ENCODE data around the gene BLOC1S1. TPM values are rescaled to one million over a fixed set of nuclear protein-coding genes. Genes with fewer than 3 reads are reported as not detected.

BLOC1S1 gene
- polyA plus RNA-seq, 1 donor (not counting 4 experiments of a cell fraction or from before 2014, with no cell fraction given), result 62.5 TPM

DNA sequence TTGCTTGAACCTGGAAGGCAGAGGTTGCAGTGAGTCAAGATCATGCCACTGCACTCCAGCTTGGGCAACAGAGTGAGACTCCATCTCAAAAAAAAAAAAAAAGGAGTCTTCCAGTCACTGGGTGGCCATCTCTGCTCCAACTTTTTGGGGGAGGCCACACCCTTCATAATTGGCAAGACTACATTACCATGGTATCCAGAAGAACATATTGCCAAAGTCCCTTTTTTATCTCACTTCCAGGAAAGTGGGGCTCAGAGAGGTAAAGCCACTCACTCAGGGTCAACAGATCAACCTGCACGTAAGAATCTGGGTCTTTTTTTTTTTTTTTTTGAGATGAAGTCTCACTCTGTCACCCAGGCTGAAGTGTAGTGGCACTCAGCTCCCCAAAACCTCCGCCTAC lies 18.0 kb downstream of the BLOC1S1 start:
- no peak for FAIRE-seq
- Histone ChIP-seq H4K20me1 (ENCODE audit: control insufficient read depth, extremely low read depth, insufficient read depth, low read length) (no peaks in the 10 kb centered on the region), H3K9me1 (ENCODE audit: control insufficient read depth, extremely low read depth, insufficient read depth, low read length) (no peaks in the 10 kb centered on the region), H3K36me3 (ENCODE audit: control insufficient read depth in 2 of 2, extremely low read depth in 1 of 2, insufficient read depth in 2 of 2, low read length in 2 of 2) (no peaks in the 10 kb centered on the region), H3K9ac (ENCODE audit: control insufficient read depth, extremely low read depth, insufficient read depth, low read length) (no peak overlapping the region), H2AFZ (ENCODE audit: control insufficient read depth, low read length) (no peak overlapping the region), H3K4me1 (ENCODE audit: control insufficient read depth, extremely low read depth, insufficient read depth, low read length) (peaks cover 22% of the 10 kb centered on the region), H3K79me2 (ENCODE audit: control insufficient read depth, insufficient read depth, low read length) (peaks cover 3% of the 10 kb centered on the region), H3K4me2 (ENCODE audit: control insufficient read depth, extremely low read depth, insufficient read depth, low read depth, low read length) (no peak overlapping the region), H3K27me3 (ENCODE audit: control insufficient read depth, extremely low read depth, insufficient read depth, low read length) (no peaks in the 10 kb centered on the region), H3K27ac (ENCODE audit: control insufficient read depth, insufficient read depth, low read length) (no peak overlapping the region), H3K4me3 (ENCODE audit: control insufficient read depth in 2 of 3, extremely low read depth in 1 of 3, insufficient read depth in 2 of 3, low read depth in 1 of 3, low read length in 3 of 3) (no peak overlapping the region), H3K9me3 (ENCODE audit: control insufficient read depth, low read depth, low read length) (no peaks in the 10 kb centered on the region)
- dilution Hi-C loops (cut with MboI; ENCODE audit: extremely low pct_ligation_motif_present, low sequenced_read_pairs), result no loop called here
- TF ChIP-seq EZH2 (IDR thresholded peaks at IDR 0.05; ENCODE audit: low read length), result no peak
- no peak for DNase-seq (ENCODE audit: low read depth, low spot score)

DNA sequence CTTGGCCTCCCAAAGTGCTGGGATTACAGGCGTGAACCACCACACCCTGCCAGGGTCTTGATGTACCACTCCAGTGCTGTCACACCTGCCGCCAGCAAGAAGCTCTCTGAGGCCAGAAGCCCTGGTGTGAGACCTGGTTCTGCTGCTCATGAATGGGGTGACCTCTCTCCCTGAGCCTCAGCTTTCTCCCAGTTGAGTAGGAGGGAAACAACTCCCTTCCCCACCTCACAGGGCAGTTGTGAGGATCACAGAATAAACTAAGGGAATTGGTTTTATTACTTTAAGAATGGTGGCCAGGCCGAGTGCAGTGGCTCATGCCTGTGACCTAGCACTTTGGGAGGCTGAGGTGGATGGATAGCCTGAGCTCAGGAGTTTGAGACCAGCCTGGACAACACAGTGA lies 18.7 kb downstream of the BLOC1S1 start:
- H3K79me2 ChIP-seq (ENCODE audit: control insufficient read depth, insufficient read depth, low read length), result peaks cover 3% of the 10 kb centered on the region
- H3K9ac ChIP-seq (ENCODE audit: control insufficient read depth, extremely low read depth, insufficient read depth, low read length), result no peak overlapping the region
- no peak for TF ChIP-seq EZH2 (IDR thresholded peaks at IDR 0.05; ENCODE audit: low read length)
- TF ChIP-seq, protein P1, sequence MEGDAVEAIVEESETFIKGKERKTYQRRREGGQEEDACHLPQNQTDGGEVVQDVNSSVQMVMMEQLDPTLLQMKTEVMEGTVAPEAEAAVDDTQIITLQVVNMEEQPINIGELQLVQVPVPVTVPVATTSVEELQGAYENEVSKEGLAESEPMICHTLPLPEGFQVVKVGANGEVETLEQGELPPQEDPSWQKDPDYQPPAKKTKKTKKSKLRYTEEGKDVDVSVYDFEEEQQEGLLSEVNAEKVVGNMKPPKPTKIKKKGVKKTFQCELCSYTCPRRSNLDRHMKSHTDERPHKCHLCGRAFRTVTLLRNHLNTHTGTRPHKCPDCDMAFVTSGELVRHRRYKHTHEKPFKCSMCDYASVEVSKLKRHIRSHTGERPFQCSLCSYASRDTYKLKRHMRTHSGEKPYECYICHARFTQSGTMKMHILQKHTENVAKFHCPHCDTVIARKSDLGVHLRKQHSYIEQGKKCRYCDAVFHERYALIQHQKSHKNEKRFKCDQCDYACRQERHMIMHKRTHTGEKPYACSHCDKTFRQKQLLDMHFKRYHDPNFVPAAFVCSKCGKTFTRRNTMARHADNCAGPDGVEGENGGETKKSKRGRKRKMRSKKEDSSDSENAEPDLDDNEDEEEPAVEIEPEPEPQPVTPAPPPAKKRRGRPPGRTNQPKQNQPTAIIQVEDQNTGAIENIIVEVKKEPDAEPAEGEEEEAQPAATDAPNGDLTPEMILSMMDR (optimal IDR thresholded peaks at IDR 0.05 in 1 of 3, IDR thresholded peaks at IDR 0.05 in 1 of 3, conservative IDR thresholded peaks at IDR 0.05 in 1 of 3; ENCODE audit: extremely low read depth in 1 of 3, insufficient read depth in 2 of 3, low read length in 3 of 3), result no peak
- H3K4me1 ChIP-seq (ENCODE audit: control insufficient read depth, extremely low read depth, insufficient read depth, low read length), result peaks cover 18% of the 10 kb centered on the region
- H3K27ac ChIP-seq (ENCODE audit: control insufficient read depth, insufficient read depth, low read length), result no peak overlapping the region
- H3K36me3 ChIP-seq (ENCODE audit: control insufficient read depth in 2 of 2, extremely low read depth in 1 of 2, insufficient read depth in 2 of 2, low read length in 2 of 2), result no peaks in the 10 kb centered on the region
- dilution Hi-C loops (cut with MboI; ENCODE audit: extremely low pct_ligation_motif_present, low sequenced_read_pairs), result no loop called here
- no peaks in the 10 kb centered on the region for H3K27me3 ChIP-seq (ENCODE audit: control insufficient read depth, extremely low read depth, insufficient read depth, low read length)
- H2AFZ ChIP-seq (ENCODE audit: control insufficient read depth, low read length), result no peak overlapping the region
- no peaks in the 10 kb centered on the region for H3K9me1 ChIP-seq (ENCODE audit: control insufficient read depth, extremely low read depth, insufficient read depth, low read length)
- DNase-seq (ENCODE audit: low read depth, low spot score) (no peak), FAIRE-seq (no peak)
- H4K20me1 ChIP-seq (ENCODE audit: control insufficient read depth, extremely low read depth, insufficient read depth, low read length), result no peaks in the 10 kb centered on the region
- no peak overlapping the region for H3K4me2 ChIP-seq (ENCODE audit: control insufficient read depth, extremely low read depth, insufficient read depth, low read depth, low read length)
- no peaks in the 10 kb centered on the region for H3K9me3 ChIP-seq (ENCODE audit: control insufficient read depth, low read depth, low read length)
- H3K4me3 ChIP-seq (ENCODE audit: control insufficient read depth in 2 of 3, extremely low read depth in 1 of 3, insufficient read depth in 2 of 3, low read depth in 1 of 3, low read length in 3 of 3), result no peak overlapping the region

DNA sequence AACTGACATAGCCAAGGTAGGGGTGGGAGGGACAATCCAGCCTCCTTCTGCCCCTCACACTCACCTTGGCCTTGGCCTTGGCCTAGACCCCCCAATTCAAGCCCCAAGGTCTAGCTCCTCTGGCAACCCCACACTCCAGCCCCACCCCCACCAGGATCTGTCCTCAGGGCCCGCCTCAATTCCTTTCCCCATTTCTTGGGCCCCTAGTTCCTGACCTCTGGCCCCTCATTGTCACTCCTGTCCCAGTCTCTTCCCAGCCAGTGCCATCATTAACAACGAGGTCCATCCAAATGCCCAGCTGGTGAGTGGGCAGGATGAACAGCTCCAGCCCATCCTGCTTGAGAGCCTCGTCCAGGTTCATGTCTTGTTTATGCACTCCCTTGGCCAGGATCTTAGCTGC lies 20.2 kb downstream of the BLOC1S1 start:
- peaks cover 6% of the 10 kb centered on the region for H3K4me1 ChIP-seq (ENCODE audit: control insufficient read depth, extremely low read depth, insufficient read depth, low read length)
- H3K79me2 ChIP-seq (ENCODE audit: control insufficient read depth, insufficient read depth, low read length), result no peaks in the 10 kb centered on the region
- H4K20me1 ChIP-seq (ENCODE audit: control insufficient read depth, extremely low read depth, insufficient read depth, low read length), result no peaks in the 10 kb centered on the region
- H3K9me1 ChIP-seq (ENCODE audit: control insufficient read depth, extremely low read depth, insufficient read depth, low read length), result no peaks in the 10 kb centered on the region
- H2AFZ ChIP-seq (ENCODE audit: control insufficient read depth, low read length), result no peak overlapping the region
- H3K4me3 ChIP-seq (ENCODE audit: control insufficient read depth in 2 of 3, extremely low read depth in 1 of 3, insufficient read depth in 2 of 3, low read depth in 1 of 3, low read length in 3 of 3), result no peak overlapping the region
- DNase-seq (ENCODE audit: low read depth, low spot score) (no peak), FAIRE-seq (no peak)
- H3K9ac ChIP-seq (ENCODE audit: control insufficient read depth, extremely low read depth, insufficient read depth, low read length), result no peak overlapping the region
- no peaks in the 10 kb centered on the region for H3K36me3 ChIP-seq (ENCODE audit: control insufficient read depth in 2 of 2, extremely low read depth in 1 of 2, insufficient read depth in 2 of 2, low read length in 2 of 2)
- H3K9me3 ChIP-seq (ENCODE audit: control insufficient read depth, low read depth, low read length), result no peaks in the 10 kb centered on the region
- dilution Hi-C loops (cut with MboI; ENCODE audit: extremely low pct_ligation_motif_present, low sequenced_read_pairs), result no loop called here
- no peak overlapping the region for H3K4me2 ChIP-seq (ENCODE audit: control insufficient read depth, extremely low read depth, insufficient read depth, low read depth, low read length)
- H3K27me3 ChIP-seq (ENCODE audit: control insufficient read depth, extremely low read depth, insufficient read depth, low read length), result no peaks in the 10 kb centered on the region
- no peak overlapping the region for H3K27ac ChIP-seq (ENCODE audit: control insufficient read depth, insufficient read depth, low read length)
- TF ChIP-seq, protein P1 (optimal IDR thresholded peaks at IDR 0.05 in 1 of 3, IDR thresholded peaks at IDR 0.05 in 1 of 3, conservative IDR thresholded peaks at IDR 0.05 in 1 of 3; ENCODE audit: extremely low read depth in 1 of 3, insufficient read depth in 2 of 3, low read length in 3 of 3), result no peak
- TF ChIP-seq EZH2 (IDR thresholded peaks at IDR 0.05; ENCODE audit: low read length), result no peak

Measured in keratinocyte (primary cell).